Upper lobe of left lung (tissue), 6 donors: Measurements from ENCODE around the gene HAO1. TPM values are rescaled to one million over a fixed set of nuclear protein-coding genes. Genes with fewer than 3 reads are reported as not detected.

Experiments
- ATAC-seq, 2 donors: fragments of 200-7000 bp; cut with Tn5 transposase; one replicate each; pipeline ENCODE4 v1.9.1; 2022; ENCODE audit warnings: mild to moderate bottlenecking in 2 of 2, moderate library complexity in 2 of 2; ENCODE audit not compliant: low FRiP score in 2 of 2
- DNase-seq, 2 donors: peaks; one replicate each; pipeline ENCODE4 v3.0.0-alpha.2; 2019 to 2020
- H3K27ac ChIP-seq, 4 donors: fragments of 200-600 bp; sonication (generic); one replicate each; pipeline ENCODE4 v1.5.1; 2016 to 2019
- H3K27me3 ChIP-seq, 4 donors: fragments of 200-600 bp; sonication (generic); one replicate each; pipeline ENCODE4 v1.5.1; 2017 to 2019
- H3K36me3 ChIP-seq, 4 donors: fragments of 200-600 bp; sonication (generic); one replicate each; pipeline ENCODE4 v1.5.1; 2016 to 2019
- H3K4me1 ChIP-seq, 4 donors: fragments of 200-600 bp; sonication (generic); one replicate each; pipeline ENCODE4 v1.5.1; 2018 to 2019
- H3K4me3 ChIP-seq, 4 donors: fragments of 200-600 bp; sonication (generic); one replicate each; pipeline ENCODE4 v1.5.1; 2017 to 2019; ENCODE audit warnings: mild to moderate bottlenecking in 2 of 4, moderate library complexity in 1 of 4
- H3K9me3 ChIP-seq, 4 donors: fragments of 200-600 bp; sonication (generic); one replicate each; pipeline ENCODE4 v1.5.1; 2018 to 2019
- CTCF ChIP-seq, 6 experiments: fragments of 450-650 bp in 4 of 6; fragments of 200-600 bp in 2 of 6; sonication (generic) in 2 of 6; IDR thresholded peaks; one replicate each; pipeline ENCODE4 v1.5.1; 2016 to 2019; ENCODE audit warnings: antibody characterized with exemption in 6 of 6
- EP300 ChIP-seq, 4 donors: sonication (generic); formaldehyde crosslinking; IDR thresholded peaks; one replicate each; pipeline ENCODE4 v1.5.1; 2017; ENCODE audit warnings: antibody characterized with exemption in 4 of 4, control low read depth in 2 of 4
- POLR2A ChIP-seq, 4 donors: fragments of 450-650 bp; IDR thresholded peaks; one replicate each; pipeline ENCODE4 v1.5.1; 2016 to 2017; ENCODE audit warnings: antibody characterized with exemption in 4 of 4, mild to moderate bottlenecking in 2 of 4
- POLR2AphosphoS5 ChIP-seq, 2 donors: sonication (generic); formaldehyde crosslinking; IDR thresholded peaks; one replicate each; pipeline ENCODE4 v1.5.1; 2017; ENCODE audit warnings: antibody characterized with exemption in 2 of 2
- WGBS, 2 donors: methylation state at CpG; one replicate each; pipeline ENCODE4 v1.1.5; 2017 to 2018; 5-methylcytosine and 5-hydroxymethylcytosine counted together
- total RNA-seq, 6 donors: library from RNA; depleted of rRNA in 4 of 6; stranded (reverse); fragments of >200 nt in 4 of 6; gene quantifications; one replicate each; pipeline versions ENCODE4 v1.1.0 to v1.2.1, GENCODE V29; 2016 to 2021
- donor health status: DM: no; HTN: no; CAD: no; lungs with moderate emphysema.
- donor health status: DM: no; HTN: yes; CAD: no; lungs with severe emphysema.

HAO1 gene
- total RNA-seq, 6 donors from 2014 or later, result 0.13 TPM; not detected in 5

- no peaks in the 10 kb centered on the region for H3K36me3 ChIP-seq
- H3K9me3 ChIP-seq, result no peaks in the 10 kb centered on the region
- 43 to 52% methylated on average over 4 of the region's 4 CpGs for whole genome bisulfite sequencing, 2 donors
- no peak overlapping the region for H3K4me3 ChIP-seq
- peaks cover 0 to 4% (median 0%) of the 10 kb centered on the region in 4 donors for H3K4me1 ChIP-seq
- no peak overlapping the region for H3K27ac ChIP-seq
- H3K27me3 ChIP-seq, result no peaks in the 10 kb centered on the region
- ATAC-seq, result no peak
- TF ChIP-seq CTCF (IDR thresholded peaks at IDR 0.05) (no peak), POLR2AphosphoS5 (IDR thresholded peaks at IDR 0.05) (no peak), EP300 (IDR thresholded peaks at IDR 0.05) (no peak), POLR2A (IDR thresholded peaks at IDR 0.05) (no peak)
- DNase-seq, result no peak
Measured at GRCh38 chr20:7939663-7940062, 595 bp downstream of the HAO1 start.

GRCh38 chr20:7938058-7938457, 2.2 kb downstream of the HAO1 start:
- peaks cover 0 to 4% (median 0%) of the 10 kb centered on the region in 4 donors for H3K4me1 ChIP-seq
- H3K9me3 ChIP-seq, result no peaks in the 10 kb centered on the region
- DNase-seq (no peak), ATAC-seq (no peak)
- no peak overlapping the region for H3K4me3 ChIP-seq
- H3K27ac ChIP-seq, result no peak overlapping the region
- H3K36me3 ChIP-seq, result no peaks in the 10 kb centered on the region
- TF ChIP-seq EP300 (IDR thresholded peaks at IDR 0.05), result no peak
- TF ChIP-seq POLR2AphosphoS5 (IDR thresholded peaks at IDR 0.05), result no peak
- TF ChIP-seq CTCF (IDR thresholded peaks at IDR 0.05), result no peak
- TF ChIP-seq POLR2A (IDR thresholded peaks at IDR 0.05), result no peak
- WGBS, 2 donors, result 93 to 94% methylated on average over 2 of the region's 2 CpGs
- H3K27me3 ChIP-seq, result no peaks in the 10 kb centered on the region

- no peak overlapping the region for H3K4me3 ChIP-seq
- TF ChIP-seq EP300 (IDR thresholded peaks at IDR 0.05) (no peak), POLR2AphosphoS5 (IDR thresholded peaks at IDR 0.05) (no peak)
- no peaks in the 10 kb centered on the region for H3K27me3 ChIP-seq
- 86 to 88% methylated on average over 3 of the region's 3 CpGs for WGBS, 2 donors
- H3K4me1 ChIP-seq, result peaks cover 0 to 4% (median 0%) of the 10 kb centered on the region in 4 donors
- DNase-seq, result no peak
- H3K36me3 ChIP-seq, result no peaks in the 10 kb centered on the region
- H3K27ac ChIP-seq, result no peak overlapping the region
- no peaks in the 10 kb centered on the region for H3K9me3 ChIP-seq
- no peak for ATAC-seq
Measured at GRCh38 chr20:7937328-7937727, 2.9 kb downstream of the HAO1 start.

GRCh38 chr20:7935027-7935551, 5.2 kb downstream of the HAO1 start:
- DNase-seq (no peak), ATAC-seq (no peak)
- no peaks in the 10 kb centered on the region for H3K36me3 ChIP-seq
- H3K4me1 ChIP-seq, result peaks cover 0 to 4% (median 0%) of the 10 kb centered on the region in 4 donors
- H3K4me3 ChIP-seq, result no peak overlapping the region
- TF ChIP-seq POLR2AphosphoS5 (IDR thresholded peaks at IDR 0.05), result no peak
- TF ChIP-seq EP300 (IDR thresholded peaks at IDR 0.05), result no peak
- no peak for TF ChIP-seq CTCF (IDR thresholded peaks at IDR 0.05)
- H3K27ac ChIP-seq, result no peak overlapping the region
- 77 to 86% methylated on average over 4 of the region's 4 CpGs for WGBS, 2 donors
- no peaks in the 10 kb centered on the region for H3K27me3 ChIP-seq
- H3K9me3 ChIP-seq, result no peaks in the 10 kb centered on the region

- H3K9me3 ChIP-seq, result no peaks in the 10 kb centered on the region
- TF ChIP-seq EP300 (IDR thresholded peaks at IDR 0.05) (no peak), POLR2A (IDR thresholded peaks at IDR 0.05) (no peak), POLR2AphosphoS5 (IDR thresholded peaks at IDR 0.05) (no peak), CTCF (IDR thresholded peaks at IDR 0.05) (no peak)
- no peak overlapping the region for H3K27ac ChIP-seq
- H3K36me3 ChIP-seq, result no peaks in the 10 kb centered on the region
- no peak for ATAC-seq
- no peaks in the 10 kb centered on the region for H3K27me3 ChIP-seq
- peaks cover 0 to 4% (median 0%) of the 10 kb centered on the region in 4 donors for H3K4me1 ChIP-seq
- no peak overlapping the region for H3K4me3 ChIP-seq
- WGBS, 2 donors, result 76 to 90% methylated on average over 1 of the region's 1 CpG
- no peak for DNase-seq
Measured at GRCh38 chr20:7933346-7933745, 6.9 kb downstream of the HAO1 start.
